NCI-H1417 (cell line): Measurements from ENCODE around the gene MAML2.

Experiments used
- DNase-seq, 3 experiments: peaks; one replicate each; lab custom pipeline; 2025; lab: John Stamatoyannopoulos, UW

The MAML2 gene

GRCh38 chr11:96207459-96208449 lies 135.2 kb downstream of the MAML2 start:
- peak in 1 of 3 experiments; percentile 34 for DNase-seq

DNA sequence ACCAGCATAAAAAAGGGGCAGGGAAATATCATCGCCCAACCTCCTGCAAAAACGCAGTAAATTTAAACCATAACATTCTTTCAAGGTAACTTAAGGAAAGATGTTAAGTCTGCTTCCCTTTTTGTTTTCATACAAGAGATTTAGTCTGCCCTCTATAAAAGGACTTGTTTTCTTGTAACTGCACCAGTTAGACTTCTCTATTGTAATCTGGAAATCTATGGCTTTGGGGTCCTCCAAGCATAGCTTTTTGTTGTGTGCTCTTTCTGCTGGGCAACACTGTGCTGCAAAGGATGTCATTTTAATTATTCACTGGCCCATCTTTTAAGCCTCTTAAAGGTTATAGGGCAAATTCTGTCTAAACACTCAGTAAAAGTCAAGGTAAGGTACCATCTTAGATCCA lies 136.0 kb downstream of the MAML2 start:
- DNase-seq: no peak

DNA sequence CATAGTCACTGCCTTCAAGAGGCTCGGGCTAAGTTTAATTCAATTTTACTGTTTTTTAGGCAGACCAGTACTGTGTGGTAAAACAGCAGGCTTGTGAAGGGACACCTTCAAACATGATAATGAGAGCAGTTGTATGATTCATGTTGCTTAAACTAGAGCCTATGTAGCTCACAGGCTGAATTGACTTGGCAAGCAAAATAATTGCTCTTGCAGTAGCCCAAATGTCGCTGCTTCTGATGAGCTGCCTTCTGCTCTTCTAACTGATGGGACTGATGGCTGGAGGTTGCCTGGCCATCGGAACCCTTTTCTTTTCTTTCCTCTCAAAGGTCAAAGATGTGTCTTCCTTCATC lies 137.6 kb downstream of the MAML2 start:
- DNase-seq: no peak

DNA sequence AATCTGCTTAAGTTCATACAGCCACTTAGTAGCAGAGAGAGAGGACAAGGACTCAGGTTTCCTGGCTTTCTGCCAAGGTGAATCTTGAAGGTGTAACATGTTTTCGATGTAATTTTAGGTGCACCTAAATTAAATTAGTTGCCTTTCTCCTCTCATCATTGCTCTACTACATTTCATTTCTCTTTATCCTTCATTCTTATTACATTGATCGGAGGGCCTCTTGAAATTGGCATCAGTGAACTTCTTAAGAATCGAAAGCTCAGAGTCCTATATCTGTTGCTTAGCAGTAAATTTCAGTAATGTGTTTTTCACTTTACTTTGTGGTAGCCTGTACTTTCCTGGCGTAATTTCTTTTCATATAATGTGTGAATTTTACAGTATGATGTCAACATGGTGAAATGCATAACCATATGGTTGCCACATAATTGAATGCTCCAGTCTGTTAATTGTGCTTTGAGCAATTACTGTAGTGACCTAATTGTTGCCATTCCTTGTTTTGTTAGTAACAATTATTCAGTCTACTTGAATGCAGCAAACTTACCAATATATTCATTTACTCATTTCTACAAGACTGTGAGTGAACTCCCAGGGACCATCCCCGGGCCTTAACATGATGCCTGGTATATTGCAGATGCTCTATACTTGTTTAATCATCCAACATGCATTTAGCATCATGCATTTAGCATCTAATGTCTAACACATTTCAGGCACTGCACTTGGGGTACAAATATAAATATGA lies 138.1 kb downstream of the MAML2 start:
- peak in 2 of 3 experiments; percentile 51 to 56 for DNase-seq

DNA sequence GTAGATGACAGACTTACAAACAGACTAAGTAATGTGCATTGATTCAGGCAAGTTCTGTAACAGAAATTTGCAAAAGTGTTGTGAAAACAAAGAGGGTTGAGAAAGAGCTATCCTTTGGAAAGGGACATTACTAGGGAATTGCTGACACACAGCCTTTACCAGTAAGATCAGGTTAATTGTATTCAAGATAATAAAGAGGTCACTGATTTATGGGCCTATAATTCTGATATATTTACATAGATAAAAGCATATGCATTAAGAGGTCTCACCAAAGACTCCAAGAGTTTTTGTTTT lies 138.7 kb downstream of the MAML2 start:
- DNase-seq: no peak

- DNase-seq: peak in 1 of 3 experiments; percentile 47
Measured at GRCh38 chr11:96203567-96204365, 139.2 kb downstream of the MAML2 start.

DNA sequence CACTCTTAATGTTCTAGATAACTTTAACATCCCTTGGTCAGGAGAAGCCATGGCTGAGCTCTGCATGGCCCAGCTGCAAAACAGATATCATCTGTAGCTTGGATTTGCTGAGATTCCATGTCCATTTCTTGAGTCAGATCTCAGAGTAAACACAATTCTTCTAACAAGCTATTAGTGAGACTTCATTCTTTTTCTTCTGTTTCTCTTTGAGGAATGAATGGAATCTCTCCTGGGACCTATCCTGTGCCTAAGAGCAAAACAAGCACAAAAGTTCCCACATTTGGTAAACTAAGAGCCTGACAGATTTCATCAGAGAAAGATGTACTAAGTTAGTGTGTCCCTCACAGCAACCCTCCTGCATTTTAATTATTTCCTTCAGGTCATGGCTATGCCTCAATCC lies 142.8 kb downstream of the MAML2 start:
- DNase-seq: no peak

DNA sequence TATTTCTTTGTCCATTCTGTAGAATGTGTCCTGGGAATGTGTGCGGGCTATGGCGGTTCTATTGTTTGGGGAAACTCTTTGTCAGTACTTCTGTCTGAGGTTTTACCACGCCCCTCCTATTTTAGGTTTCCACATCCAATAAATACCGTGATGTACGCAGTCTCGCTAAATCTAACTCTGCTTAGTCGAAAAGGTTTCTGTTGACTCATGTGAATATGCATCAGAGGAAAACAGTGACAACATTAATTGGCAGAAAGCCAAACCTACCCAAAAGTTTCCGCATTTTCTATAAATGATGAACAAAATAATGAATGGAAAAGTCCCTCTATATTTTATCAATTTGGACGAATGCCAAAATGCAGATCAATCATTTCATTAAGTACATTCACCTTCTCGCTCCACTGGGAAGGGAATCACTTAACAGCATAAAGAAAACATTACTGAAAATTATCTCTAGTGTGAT lies 143.4 kb downstream of the MAML2 start:
- DNase-seq: peak in 1 of 3 experiments; percentile 32

DNA sequence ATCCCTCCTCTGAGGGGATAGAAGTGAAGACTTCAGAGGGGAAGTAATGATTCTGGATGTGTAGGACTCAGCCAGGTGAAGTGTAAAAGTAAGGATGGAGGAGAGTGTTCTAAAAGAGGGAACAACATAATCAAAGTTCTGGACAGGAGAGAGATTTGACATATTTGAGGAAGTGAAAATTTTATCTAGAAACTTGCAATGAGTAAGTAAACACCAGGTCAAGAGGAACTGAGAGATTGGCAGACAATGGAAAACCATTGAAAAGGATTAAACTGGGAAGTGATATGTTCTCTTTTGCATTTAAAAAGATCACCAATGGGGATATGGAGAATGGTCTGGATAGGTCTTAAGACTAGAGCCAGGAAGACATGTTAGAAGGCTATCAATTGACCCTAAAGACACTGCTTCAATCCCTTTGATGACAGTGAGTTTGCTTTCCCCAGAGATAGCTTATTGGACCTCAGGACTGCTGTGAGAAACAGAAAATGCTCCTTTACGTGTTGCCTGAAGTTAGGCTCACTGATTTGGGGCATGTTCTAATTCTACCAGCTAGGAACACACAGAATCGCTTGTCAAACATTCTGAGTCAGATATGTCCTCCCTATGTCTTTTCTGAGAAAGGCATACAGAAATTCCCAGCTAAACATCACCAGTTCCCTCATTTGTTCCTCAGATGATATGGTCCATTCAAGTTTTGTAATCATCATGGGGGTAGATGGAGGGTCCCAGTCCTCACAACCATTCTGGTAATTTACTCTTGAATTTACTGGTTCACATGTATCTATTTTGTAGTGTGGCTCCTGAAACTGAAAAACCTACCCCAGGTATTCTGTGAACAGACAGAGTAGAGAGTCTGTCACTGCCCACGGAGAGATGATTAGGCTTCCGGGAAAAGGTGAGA lies 144.9 kb downstream of the MAML2 start:
- DNase-seq: no peak

DNA sequence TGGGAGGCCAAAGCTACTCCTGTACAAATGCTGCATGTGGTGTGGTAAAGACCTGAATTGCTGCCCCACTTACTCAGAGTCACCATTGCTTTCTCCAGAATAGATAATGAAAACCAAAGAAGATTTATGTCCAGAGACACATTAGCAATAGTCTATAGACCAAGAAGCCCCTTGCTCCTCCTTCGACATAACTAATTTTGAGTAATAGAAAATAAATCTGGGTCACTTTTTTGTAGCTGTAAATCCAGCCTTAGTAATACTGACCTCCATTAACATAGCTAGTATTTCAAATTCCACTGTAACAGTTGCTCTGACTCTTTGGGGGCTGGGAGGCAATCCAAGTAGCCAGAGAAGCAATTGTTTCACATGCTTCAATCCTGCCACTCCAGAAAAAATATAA lies 145.9 kb downstream of the MAML2 start:
- DNase-seq: no peak

GRCh38 chr11:96196181-96196662 lies 146.8 kb downstream of the MAML2 start:
- DNase-seq: no peak

GRCh38 chr11:96195671-96196070 lies 147.3 kb downstream of the MAML2 start:
- DNase-seq: no peak

GRCh38 chr11:96194581-96195374 lies 148.2 kb downstream of the MAML2 start:
- no peak for DNase-seq

GRCh38 chr11:96193745-96194443 lies 149.1 kb downstream of the MAML2 start:
- DNase-seq: peak in 2 of 3 experiments; percentile 17 to 74

DNA sequence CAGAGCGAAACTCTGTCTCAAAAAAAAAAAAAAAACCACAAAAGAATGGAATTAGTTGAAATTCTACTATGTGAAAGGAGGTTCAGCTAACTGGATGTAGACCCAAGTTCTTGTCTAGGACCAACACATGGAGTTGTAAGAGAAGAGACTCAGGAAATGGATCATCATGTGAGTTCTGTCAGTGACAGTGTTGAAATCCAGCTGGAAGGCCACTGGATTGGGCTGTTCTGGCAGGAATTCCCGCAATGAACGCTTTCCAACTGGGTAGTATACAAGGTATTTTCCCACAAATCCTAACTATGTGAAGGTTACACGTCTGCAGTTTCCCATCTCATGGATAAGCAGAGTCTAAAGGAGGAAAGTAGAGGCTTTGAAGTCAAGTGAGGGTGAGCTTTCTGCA lies 151.2 kb downstream of the MAML2 start:
- DNase-seq: no peak

- DNase-seq: no peak
Measured at GRCh38 chr11:96189351-96189750, 153.6 kb downstream of the MAML2 start.

- no peak for DNase-seq
Measured at GRCh38 chr11:96188243-96189006, 154.6 kb downstream of the MAML2 start.

DNA sequence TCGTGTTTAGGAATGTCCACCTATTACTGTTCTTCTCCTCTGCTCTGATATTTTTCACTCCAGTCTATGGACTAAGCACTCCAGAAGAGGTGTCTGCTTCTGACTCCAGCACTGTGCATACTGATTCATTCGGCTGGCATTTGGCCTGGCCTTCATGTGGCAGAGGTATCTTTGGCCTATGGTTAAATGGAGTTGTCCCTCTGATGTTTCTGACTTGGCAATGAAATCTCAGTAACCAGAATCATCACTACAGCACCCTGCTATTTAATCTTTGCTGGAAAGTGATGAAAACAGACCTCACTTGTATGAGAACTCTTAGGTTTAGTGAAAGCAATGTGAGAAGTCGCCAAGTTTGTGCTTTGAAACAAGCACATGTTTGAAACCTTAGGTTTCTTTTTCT lies 155.2 kb downstream of the MAML2 start:
- no peak for DNase-seq

- no peak for DNase-seq
Measured at GRCh38 chr11:96186806-96187205, 156.2 kb downstream of the MAML2 start.
